GM12873 (cell line): ENCODE data around the gene MMP14.
A peak's percentile ranks its signal among the peaks of the same experiment; 100 is the strongest.

Experiments used
- TF ChIP-seq, protein P1 (sequence below): IDR thresholded peaks from 2 replicates; pipeline ENCODE4 v1.5.1; 2012; ENCODE audit warnings: low read depth, mild to moderate bottlenecking, moderate library complexity, low read length, control low read depth; ENCODE audit not compliant: insufficient read depth; ENCODE audit errors: missing control alignments

MMP14 gene

DNA sequence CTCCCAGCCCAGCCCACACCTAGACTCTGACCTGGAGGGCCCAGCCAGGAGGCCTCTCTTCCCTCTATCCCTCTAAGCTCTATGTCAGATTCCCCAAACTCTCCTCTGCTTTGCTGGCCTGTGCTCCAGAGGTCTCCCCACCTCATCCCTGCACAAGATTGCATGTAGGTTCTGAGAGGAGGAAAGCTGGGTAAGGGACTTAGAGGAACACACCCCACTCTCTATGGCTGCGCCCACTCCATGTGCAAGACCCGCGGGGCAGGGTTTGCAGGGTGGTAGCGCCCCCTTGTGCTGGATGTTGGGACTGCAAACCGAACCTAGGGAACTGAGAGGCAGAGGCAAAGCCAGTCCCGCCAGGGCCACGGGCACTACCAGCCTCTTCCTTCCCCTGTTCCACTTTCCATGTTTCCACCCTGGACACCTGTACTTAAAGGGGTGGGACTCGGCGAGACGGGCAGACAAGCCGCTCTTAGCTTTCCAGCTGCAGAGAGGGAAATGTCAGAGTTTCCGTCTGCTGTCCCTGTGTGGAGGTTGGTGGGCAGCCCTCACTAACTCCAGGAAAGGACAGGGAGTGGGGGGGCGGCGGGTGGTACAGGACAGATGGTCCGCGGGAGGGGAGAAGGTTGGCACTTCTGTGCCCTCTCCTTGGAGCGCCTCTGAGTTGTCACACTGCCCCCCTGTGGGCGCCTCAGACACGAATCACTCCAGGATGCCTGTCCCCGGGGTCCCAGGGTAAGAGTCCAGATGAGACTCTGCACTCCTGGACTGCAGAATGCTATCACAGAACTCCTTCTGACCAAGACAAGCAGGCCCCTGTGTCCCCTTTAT is 16.8 kb downstream of the MMP14 start:
- TF ChIP-seq, protein P1, sequence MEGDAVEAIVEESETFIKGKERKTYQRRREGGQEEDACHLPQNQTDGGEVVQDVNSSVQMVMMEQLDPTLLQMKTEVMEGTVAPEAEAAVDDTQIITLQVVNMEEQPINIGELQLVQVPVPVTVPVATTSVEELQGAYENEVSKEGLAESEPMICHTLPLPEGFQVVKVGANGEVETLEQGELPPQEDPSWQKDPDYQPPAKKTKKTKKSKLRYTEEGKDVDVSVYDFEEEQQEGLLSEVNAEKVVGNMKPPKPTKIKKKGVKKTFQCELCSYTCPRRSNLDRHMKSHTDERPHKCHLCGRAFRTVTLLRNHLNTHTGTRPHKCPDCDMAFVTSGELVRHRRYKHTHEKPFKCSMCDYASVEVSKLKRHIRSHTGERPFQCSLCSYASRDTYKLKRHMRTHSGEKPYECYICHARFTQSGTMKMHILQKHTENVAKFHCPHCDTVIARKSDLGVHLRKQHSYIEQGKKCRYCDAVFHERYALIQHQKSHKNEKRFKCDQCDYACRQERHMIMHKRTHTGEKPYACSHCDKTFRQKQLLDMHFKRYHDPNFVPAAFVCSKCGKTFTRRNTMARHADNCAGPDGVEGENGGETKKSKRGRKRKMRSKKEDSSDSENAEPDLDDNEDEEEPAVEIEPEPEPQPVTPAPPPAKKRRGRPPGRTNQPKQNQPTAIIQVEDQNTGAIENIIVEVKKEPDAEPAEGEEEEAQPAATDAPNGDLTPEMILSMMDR = peak; percentile 95

DNA sequence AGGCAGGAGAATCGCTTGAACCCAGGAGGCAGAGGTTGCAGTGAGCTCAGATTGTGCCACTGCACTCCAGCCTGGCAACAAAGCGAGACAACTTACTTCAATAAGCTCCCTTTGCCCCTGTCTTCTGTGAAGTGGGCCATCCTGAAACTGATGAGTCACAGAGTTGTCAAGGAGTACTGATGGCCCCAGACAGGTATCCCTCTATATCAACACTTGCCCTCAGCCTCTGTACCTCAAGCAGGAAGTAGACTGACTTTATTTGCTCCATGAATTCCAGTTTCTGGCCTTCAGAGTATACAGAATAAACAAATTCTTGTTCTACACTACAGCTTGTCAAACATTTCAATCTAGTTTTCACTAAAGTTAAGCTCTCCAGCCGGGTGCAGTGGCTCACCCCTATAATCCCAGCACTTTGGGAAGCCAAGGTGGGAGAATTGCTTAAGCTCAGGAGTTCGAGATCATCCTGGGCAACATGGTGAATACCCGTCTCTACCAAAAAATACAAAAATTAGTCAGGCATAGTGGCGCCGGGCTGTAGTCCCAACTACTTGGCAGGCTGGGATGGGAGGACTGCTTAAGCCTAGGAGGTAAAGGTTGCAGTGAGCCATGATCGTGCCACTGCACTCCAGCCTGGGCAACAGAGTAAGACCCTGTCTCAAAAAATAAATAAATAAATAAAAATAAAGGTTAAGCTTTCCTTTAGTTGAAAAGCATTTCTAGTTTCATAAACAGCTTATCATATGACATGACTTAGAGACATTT is 18.8 kb downstream of the MMP14 start:
- TF ChIP-seq, protein P1 = no peak

DNA sequence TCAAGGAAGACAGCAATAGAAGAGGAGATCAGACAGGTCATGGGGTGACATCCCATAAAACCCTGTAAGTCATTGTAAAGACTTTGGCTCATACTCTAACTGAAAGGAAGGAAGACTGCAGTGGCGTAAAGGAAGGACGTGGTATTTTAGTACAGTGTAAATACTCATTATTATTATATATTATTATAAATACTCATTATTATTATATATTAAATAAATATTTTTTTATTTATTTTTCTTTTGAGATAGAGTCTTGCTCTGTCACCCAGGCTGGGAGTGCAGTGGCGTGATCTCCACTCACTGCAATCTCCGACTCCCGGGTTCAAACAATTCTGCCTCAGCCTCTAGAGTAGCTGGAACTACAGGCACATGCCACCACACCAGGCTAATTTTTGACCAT is 20.0 kb downstream of the MMP14 start:
- TF ChIP-seq, protein P1 = no peak

DNA sequence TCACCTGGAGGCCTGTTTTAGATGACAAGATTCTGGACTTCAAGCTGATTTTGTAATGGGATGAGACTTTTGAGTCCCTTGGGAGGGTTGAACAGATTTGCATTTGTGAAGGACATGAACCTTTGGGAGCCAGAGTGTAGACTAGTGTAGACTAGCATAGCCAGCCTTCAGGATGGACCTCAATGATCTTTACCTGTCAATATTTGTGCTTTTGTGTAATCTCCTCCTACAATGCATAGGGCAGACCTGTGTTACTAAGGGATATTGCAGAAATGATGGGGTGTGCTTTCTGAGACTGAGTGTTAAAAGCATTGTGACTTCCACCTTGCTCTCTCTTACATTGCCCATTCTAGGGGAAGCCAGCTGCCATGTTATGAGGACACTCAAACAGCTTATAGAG is 25.3 kb downstream of the MMP14 start:
- TF ChIP-seq, protein P1 = no peak

DNA sequence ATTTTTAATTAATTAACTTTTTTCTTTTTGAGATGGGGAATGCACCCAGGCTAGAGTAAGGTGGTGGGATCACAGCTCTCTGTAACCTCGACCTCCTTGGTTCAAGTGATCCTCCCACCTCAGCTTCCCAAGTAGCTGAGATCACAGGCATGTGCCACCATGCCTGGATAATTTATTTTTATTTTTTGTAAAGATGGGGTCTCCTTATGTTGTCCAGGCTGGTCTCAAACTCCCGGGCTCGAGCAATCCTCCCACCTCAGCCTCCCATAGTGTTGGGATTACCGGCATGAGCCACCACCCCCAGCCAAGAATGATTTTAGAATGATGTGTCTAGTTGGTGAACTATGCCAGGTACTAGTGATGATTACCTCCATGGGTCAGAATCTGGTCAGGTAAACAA is 28.6 kb downstream of the MMP14 start:
- TF ChIP-seq, protein P1 = no peak

DNA sequence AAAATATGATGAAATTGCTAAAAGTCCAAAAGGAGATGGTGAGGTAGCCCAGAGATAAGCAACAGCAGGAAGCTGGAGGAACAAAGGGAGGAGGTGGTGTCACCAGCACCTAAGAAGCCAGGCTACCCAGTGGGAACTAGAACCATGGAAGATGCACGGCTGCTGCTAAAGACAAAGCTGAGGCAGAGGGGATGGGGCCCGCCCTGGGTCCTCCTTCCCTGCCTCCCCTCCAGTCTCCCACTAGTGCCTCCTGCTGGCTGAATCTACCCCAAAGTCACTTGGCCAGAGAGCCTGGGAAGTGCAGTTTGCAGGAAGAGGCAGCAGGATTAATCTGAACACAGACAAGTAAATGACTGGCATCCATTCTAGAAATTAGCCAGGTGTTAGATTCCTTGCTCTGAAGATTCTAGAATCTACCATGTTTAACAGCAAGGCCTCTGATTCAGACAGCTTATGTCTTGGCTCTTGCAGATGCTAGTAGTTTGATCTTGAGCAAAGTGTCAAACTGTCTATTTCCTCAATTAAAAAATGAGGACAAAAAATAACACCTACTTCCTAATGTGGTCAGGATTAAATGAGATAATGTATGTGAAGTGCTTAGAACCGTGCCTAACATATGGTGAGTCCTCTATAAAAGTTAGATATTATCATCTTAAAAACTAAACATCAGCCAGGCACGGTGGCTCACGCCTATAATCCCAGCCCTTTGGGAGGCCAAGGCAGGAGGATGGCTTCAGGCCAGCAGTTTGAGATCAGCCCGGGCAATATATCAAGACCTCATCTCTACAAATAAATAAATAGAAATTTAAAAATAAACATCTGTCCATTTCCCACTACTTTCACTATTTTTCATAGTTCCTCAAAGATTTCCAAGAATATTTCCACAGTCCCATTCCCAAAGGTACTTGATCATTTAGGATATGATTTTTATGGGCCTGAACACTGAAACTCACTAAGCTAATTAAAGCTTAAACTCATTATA is 29.3 kb downstream of the MMP14 start:
- TF ChIP-seq, protein P1 = peak; percentile 46
